ENCODE results near the gene CLIC6. TPM values are rescaled to one million over a fixed set of nuclear protein-coding genes. Genes with fewer than 3 reads are reported as not detected.

The CLIC6 gene
- total RNA-seq, 1 experiment from 2014 or later, result not detected

- H3K27me3 ChIP-seq (ENCODE audit: low read length), result no peaks in the 10 kb centered on the region
- no peaks in the 10 kb centered on the region for H3K79me2 ChIP-seq (ENCODE audit: low read length)
These were observed 21.2 kb upstream of the CLIC6 start for GRCh38 chr21:34647555-34647954.

GRCh38 chr21:34648739-34649297, 20.0 kb upstream of the CLIC6 start:
- Histone ChIP-seq H3K27ac (ENCODE audit: low read length) (no peak overlapping the region), H3K79me2 (ENCODE audit: low read length) (no peaks in the 10 kb centered on the region), H3K27me3 (ENCODE audit: low read length) (no peaks in the 10 kb centered on the region), H4K20me1 (ENCODE audit: low read length) (no peaks in the 10 kb centered on the region), H3K9me2 (replicated peaks; ENCODE audit: low read length) (no peaks in the 10 kb centered on the region), H3K36me3 (ENCODE audit: low read depth, low read length) (no peaks in the 10 kb centered on the region), H3K4me1 (ENCODE audit: insufficient read depth, low read length) (no peaks in the 10 kb centered on the region), H3K9ac (ENCODE audit: low read length) (no peak overlapping the region), H3K9me3 (ENCODE audit: low read length) (no peaks in the 10 kb centered on the region), H2AFZ (ENCODE audit: low read length) (no peak overlapping the region), H3F3A (ENCODE audit: low read length, unreplicated experiment) (no peaks in the 10 kb centered on the region), H3K4me2 (ENCODE audit: low read length) (no peak overlapping the region), H3K4me3 (ENCODE audit: low read length) (no peak overlapping the region)
- POLR2A ChIA-PET (ENCODE audit: unreplicated experiment), result no interaction called here
- CTCF ChIA-PET, result no interaction called here
- TF ChIP-seq EZH2 (IDR thresholded peaks at IDR 0.05; ENCODE audit: low read length, unreplicated experiment) (no peak), EZH2phosphoT487 (IDR thresholded peaks at IDR 0.05; ENCODE audit: borderline replicate concordance, low read length) (no peak), CTCF (conservative IDR thresholded peaks at IDR 0.05; ENCODE audit: low read depth, low read length) (no peak)
- DNase-seq (no peak), ATAC-seq (no peak)
- intact Hi-C loops (cut with micrococcal nuclease), result no loop called here
- no TSS peak for BruUV-seq (replicated peaks)

More at GRCh38 chr21:34647555-34647954, 21.2 kb upstream of the CLIC6 start:
- no TSS peak for BruUV-seq (replicated peaks)
- no peaks in the 10 kb centered on the region for H3K9me3 ChIP-seq (ENCODE audit: low read length)
- ChIA-PET POLR2A (ENCODE audit: unreplicated experiment) (no interaction called here), CTCF (no interaction called here)
- no peaks in the 10 kb centered on the region for H4K20me1 ChIP-seq (ENCODE audit: low read length)
- H3K4me1 ChIP-seq (ENCODE audit: insufficient read depth, low read length), result no peaks in the 10 kb centered on the region
- no peaks in the 10 kb centered on the region for H3F3A ChIP-seq (ENCODE audit: low read length, unreplicated experiment)
- H3K27ac ChIP-seq (ENCODE audit: low read length), result no peak overlapping the region
- no peak overlapping the region for H2AFZ ChIP-seq (ENCODE audit: low read length)
- H3K4me3 ChIP-seq (ENCODE audit: low read length), result no peak overlapping the region
- H3K9me2 ChIP-seq (replicated peaks; ENCODE audit: low read length), result no peaks in the 10 kb centered on the region
- H3K4me2 ChIP-seq (ENCODE audit: low read length), result no peak overlapping the region
- ATAC-seq (no peak), DNase-seq (no peak)
- intact Hi-C loops (cut with micrococcal nuclease), result no loop called here
- no peaks in the 10 kb centered on the region for H3K36me3 ChIP-seq (ENCODE audit: low read depth, low read length)
- H3K9ac ChIP-seq (ENCODE audit: low read length), result no peak overlapping the region
- TF ChIP-seq EZH2phosphoT487 (IDR thresholded peaks at IDR 0.05; ENCODE audit: borderline replicate concordance, low read length) (no peak), CTCF (conservative IDR thresholded peaks at IDR 0.05; ENCODE audit: low read depth, low read length) (no peak), EZH2 (IDR thresholded peaks at IDR 0.05; ENCODE audit: low read length, unreplicated experiment) (no peak)

- ATAC-seq, result no peak
These were observed 19.4 kb upstream of the CLIC6 start for GRCh38 chr21:34649400-34649799.

More at GRCh38 chr21:34649400-34649799, 19.4 kb upstream of the CLIC6 start:
- ChIA-PET CTCF (no interaction called here), POLR2A (ENCODE audit: unreplicated experiment) (no interaction called here)
- H3K9ac ChIP-seq (ENCODE audit: low read length), result no peak overlapping the region
- H3K9me3 ChIP-seq (ENCODE audit: low read length), result no peaks in the 10 kb centered on the region
- intact Hi-C loops (cut with micrococcal nuclease), result no loop called here
- H3K27me3 ChIP-seq (ENCODE audit: low read length), result no peaks in the 10 kb centered on the region
- TF ChIP-seq EZH2 (IDR thresholded peaks at IDR 0.05; ENCODE audit: low read length, unreplicated experiment) (no peak), CTCF (conservative IDR thresholded peaks at IDR 0.05; ENCODE audit: low read depth, low read length) (no peak), EZH2phosphoT487 (IDR thresholded peaks at IDR 0.05; ENCODE audit: borderline replicate concordance, low read length) (no peak)
- H3K79me2 ChIP-seq (ENCODE audit: low read length), result no peaks in the 10 kb centered on the region
- H3F3A ChIP-seq (ENCODE audit: low read length, unreplicated experiment), result no peaks in the 10 kb centered on the region
- no peak overlapping the region for H3K4me3 ChIP-seq (ENCODE audit: low read length)
- H3K9me2 ChIP-seq (replicated peaks; ENCODE audit: low read length), result no peaks in the 10 kb centered on the region
- no peaks in the 10 kb centered on the region for H4K20me1 ChIP-seq (ENCODE audit: low read length)
- BruUV-seq (replicated peaks), result no TSS peak
- no peak overlapping the region for H3K4me2 ChIP-seq (ENCODE audit: low read length)
- H3K36me3 ChIP-seq (ENCODE audit: low read depth, low read length), result no peaks in the 10 kb centered on the region
- DNase-seq, result no peak
- no peak overlapping the region for H3K27ac ChIP-seq (ENCODE audit: low read length)
- H2AFZ ChIP-seq (ENCODE audit: low read length), result no peak overlapping the region
- H3K4me1 ChIP-seq (ENCODE audit: insufficient read depth, low read length), result no peaks in the 10 kb centered on the region
